HG02642 (cell line): ENCODE measurements around the gene ATP9B.
"Not testable (repeated sequence)": the region's sequence is repeated elsewhere in the genome, so short reads cannot be mapped to it uniquely, and the experiment has no call there.

Experiments
- ATAC-seq: cut with Tn5 transposase; IDR thresholded peaks from one replicate; pipeline ENCODE4 v1.9.1; 2021; ENCODE audit warnings: mild to moderate bottlenecking; ENCODE audit not compliant: unreplicated experiment, poor library complexity

Gene ATP9B

DNA sequence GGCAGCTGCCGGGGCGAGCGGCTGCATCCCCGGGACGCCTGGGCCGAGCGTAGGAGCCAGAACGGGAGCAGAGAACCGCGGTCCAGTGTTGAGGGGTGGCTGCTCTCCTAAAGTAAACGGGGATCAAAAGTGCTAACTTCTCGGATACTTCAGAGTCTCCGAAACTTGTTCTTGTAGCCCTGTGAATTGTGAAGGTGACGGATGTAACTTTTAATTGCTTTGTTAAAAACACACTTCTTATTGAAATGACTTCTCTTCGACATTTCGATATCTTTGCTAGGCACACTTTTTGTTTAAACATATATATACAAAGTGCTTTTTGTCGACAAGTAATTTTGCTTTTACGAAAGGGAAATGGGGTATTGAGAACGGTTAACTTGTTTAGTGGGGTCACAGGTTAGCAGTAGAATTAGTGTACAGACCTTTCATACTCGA is 540 bp downstream of the ATP9B start:
- ATAC-seq, result no peak

DNA sequence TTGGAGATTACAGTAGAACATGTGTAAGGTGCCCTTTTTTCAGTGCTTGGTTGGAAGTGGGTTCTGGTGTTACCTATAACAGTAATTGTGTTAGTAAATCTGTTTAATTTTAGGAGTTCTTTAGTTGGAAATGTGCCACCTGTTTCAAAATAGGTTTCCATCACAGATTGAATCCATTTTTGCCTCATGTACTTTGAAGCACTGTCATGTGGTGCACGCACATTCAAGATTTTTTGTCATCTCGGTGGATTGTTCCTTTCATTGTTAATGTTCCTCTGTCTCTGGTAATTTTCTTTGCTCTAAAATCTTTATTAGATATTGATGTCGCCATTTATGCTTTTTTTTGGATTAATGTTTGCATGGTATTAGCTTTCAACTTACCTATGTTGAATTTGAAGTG is 1.3 kb downstream of the ATP9B start:
- no peak for ATAC-seq

GRCh38 chr18:79071037-79071436 is 1.8 kb downstream of the ATP9B start:
- no peak for ATAC-seq

DNA sequence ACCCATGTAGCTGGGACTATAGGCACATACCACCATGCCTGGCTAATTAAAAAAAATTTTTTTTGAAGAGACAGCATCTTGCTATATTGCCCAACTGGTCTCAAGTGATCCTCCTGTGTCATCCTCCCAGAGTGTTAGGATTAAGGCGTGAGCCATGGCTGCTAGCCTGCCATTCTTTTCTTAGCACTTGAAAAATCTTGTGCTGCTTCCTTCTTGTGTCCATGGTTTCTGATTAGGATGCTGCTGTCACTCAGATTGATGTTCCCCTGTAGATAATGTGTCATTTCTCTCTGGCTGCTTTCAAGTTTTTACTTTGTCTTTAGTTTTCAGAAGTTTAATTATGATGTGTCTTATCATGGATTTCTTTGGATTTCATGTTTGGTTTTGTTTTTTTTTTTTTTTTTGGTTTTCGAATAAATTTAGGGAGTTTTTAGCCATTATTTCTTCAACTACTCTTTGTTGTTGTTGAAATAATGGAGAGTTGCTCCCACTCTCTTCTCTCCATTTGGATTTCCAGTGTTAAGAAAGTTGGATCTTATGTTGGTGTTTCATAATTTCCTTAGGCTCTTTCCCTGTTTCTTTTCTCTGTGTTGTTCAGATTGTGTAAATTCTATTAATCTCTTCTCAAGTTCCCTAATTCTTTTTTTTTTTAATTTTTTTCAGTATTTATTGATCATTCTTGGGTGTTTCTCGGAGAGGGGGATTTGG is 2.5 kb downstream of the ATP9B start:
- no peak for ATAC-seq

DNA sequence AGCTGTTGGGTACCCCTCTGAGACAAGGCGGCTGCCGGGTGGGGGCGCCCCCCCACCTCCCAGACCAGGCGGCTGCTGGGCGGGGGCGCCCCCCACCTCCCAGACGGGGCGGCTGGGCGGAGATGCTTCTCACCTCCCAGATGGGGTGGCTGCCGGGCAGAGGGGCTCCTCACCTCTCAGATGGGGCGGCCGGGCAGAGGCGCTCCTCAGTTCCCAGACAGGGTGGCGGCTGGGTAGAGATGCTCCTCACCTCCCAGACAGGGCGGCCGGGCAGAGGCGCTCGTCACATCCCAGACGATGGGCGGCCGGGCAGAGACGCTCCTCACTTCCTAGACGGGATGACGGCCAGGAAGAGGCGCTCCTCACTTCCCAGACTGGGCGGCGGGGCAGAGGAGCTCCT is 3.5 kb downstream of the ATP9B start:
- ATAC-seq, result not testable (repeated sequence)

DNA sequence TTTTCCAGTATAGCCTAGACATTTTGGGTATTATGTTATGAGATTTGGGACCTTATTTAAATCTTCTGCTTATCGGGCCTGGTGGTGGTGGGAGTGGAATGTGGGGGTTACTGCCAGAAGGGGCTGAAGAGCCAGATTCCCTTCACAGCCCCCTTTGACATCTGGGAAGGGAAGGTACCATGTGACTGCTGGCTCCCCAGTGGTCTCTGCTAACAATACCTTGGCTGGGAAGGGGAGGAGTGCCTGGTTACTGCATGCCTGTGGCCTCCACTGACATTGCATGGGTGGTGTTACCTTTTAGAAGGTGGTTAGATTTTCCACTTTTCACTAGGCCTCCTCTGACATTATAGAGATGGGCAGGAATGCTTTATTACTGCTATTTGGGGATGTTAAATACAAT is 8.0 kb downstream of the ATP9B start:
- ATAC-seq, result no peak

- not testable (repeated sequence) for ATAC-seq
Observed at GRCh38 chr18:79078791-79079190, 9.6 kb downstream of the ATP9B start.

- no peak for ATAC-seq
Observed at GRCh38 chr18:79092874-79093273, 23.7 kb downstream of the ATP9B start.

DNA sequence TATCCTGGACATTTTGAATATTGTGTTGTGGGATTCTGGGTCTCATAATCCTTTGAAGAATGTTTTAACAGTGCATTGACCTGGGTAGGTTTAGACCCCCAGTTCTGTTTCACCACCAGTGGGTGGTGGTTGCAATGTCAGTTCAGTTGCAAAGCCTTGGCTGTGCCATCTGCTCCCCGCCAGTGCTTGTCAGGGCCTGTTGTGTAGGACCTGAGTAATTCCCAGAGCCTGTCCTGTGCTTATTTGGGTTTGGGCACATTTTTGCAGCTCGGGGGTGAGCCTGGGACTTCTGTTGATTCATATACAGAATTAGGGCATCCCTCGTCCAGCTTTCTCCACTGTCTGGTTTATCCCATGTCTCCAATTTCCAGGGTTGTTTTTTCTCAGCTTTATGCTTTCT is 24.8 kb downstream of the ATP9B start:
- no peak for ATAC-seq

DNA sequence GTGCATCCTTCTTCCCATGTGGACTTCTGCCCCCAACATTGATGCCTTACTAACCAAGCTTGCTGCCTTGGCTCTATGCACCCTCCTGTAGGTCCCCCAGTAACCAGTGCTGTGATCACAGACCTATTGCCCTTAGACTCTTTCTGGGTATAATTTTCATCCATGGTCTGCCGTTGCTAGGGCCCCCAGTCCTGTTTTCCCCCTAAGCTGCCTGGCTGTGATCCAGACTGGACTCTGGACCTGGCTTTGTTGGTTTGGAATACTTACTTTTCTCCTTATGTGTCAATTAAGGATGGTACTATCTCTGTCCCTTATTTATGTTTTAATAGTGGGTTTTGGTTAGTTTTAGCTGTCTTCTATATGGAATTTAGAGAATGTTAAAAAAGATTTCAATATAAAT is 26.0 kb downstream of the ATP9B start:
- ATAC-seq, result no peak

DNA sequence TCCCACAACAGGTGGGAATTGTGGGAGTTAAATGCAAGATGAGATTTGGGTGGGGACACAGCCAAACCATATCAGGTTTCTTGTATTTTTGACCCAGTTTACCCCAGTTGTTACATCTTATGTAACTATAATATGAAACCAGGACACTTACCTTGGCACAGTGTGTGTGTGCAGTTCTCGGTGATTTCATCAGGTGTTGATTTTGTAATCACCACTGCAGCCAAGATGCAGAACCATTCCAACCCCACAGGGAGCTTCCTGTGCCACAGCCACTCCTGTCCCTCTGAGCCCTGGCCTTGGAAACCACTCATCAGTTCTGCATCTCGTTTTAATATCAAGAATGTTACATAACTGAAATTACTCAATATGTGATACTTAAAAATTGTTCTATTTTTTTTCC is 31.8 kb downstream of the ATP9B start:
- no peak for ATAC-seq

DNA sequence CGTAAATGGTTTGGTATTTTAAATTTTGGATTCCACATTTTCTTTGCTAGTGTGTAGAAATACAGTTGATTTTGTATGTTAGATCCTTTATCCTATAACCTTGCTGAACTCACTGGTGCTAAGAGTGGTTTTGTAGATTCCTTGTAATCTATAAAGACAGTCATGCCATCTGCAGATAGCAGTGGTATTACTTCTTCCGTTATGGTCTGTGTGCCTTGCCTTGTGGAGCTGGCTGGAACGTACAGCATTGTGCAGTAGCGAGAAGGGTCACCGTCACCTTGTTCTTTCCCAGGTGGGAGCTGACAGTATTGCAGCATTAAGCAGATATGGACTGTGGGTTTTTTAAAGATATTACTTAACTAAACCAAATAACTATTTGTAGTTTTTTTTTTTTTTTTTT is 33.7 kb downstream of the ATP9B start:
- no peak for ATAC-seq

- no peak for ATAC-seq
Observed at GRCh38 chr18:79104137-79104536, 34.9 kb downstream of the ATP9B start.

GRCh38 chr18:79105455-79105854 is 36.3 kb downstream of the ATP9B start:
- no peak for ATAC-seq

- ATAC-seq, result no peak
Observed at GRCh38 chr18:79106084-79106483, 36.9 kb downstream of the ATP9B start.

DNA sequence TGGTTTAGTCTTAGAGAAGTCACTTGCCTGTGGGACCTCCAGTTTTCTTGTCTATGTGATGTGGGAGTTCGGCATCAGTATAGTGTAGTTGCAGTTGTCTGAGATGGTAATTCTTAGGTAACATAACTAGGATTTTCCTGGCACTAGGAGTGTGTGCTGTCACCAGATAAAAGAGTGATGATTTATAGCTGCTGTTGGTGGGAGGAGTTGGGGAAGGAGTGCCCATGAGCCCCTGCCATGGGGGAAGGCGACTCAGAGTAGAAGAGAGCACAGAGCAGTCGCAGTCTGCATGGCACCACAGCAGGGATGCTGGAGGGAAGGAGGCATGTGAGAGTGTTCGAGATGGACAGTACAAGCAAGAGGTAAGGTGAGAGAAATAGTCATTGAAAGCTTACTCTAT is 38.7 kb downstream of the ATP9B start:
- ATAC-seq, result no peak

GRCh38 chr18:79108549-79109215 is 39.5 kb downstream of the ATP9B start:
- ATAC-seq, result no peak

DNA sequence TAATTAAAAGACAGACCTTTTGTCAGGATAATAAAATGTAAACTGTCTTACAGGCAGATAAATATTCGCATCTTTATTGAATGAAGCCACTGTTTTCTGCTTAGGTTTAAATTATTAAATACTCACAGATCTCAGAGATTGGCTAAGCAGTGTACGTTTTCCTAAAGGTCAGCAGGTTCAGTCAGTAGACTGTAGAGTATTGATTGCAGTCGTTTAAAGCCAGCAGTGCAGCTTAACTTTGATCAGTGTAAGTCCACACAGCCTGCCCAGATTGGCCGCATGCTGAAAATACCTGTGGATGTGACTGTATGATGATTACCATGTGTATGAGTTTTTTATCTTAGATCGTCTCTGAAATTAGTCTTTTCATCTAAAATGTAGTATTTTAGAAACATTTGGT is 42.3 kb downstream of the ATP9B start:
- ATAC-seq, result no peak

DNA sequence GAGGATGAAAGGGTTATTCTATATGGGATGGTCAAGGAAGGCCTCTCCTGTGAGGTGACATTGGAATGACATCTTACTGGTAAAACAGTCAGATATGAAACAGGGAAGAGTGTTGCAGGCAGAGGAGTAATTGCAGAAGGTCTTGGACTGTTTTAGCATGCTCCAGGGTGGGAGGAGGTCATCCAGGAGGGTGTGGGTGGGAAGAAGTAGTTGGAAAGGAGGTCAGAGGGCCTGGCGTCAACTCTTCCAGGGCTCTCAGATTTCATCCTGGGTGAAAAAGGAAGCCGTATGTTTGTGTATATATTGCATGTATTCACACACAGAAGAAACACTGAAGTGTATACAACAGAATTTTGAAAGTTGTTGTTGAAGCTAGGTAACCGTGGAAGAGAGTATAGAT is 48.2 kb downstream of the ATP9B start:
- ATAC-seq, result no peak

DNA sequence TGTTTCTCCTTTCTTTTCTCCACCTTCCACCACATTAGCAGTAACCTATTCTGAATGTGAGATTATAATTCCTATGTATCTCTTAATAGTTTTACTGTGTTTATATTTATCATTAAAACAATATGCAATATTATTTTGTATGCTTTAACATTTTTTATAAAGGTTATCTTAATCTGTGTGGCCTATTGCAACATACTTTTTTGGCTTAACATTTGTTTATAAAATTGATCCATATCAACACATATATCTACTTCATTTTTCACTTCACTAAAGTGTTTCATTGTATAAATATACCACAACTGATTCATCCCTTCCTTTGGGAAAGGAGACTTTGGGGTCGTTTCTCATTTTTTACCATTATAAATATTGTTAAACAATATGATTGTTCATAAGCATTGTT is 48.6 kb downstream of the ATP9B start:
- ATAC-seq, result no peak

DNA sequence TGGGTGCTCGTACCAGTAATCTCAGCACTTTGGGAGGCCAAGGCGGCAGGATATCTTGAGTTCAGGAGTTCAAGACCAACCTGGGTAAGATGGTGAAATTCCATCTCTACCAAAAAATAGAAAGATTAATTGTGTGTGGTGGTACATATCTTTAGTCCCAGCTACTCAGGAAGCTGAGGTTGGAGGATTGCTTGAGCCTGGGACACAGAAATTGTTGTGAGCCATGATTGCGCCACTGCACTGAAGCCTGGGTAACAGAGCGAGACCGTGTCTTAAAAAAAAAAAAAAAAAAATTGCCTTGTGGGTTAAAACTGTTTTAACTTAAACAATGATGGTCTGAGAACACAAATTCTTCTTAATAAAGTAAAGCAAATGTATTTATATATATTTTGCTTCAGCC is 49.6 kb downstream of the ATP9B start:
- ATAC-seq, result no peak
